NCI-H2081 treated with DMSO at 0.1 percent for 48 hours (cell line): ENCODE results near the gene HLF.

Experiments
- DNase-seq: peaks from one replicate; lab custom pipeline; 2025; lab: John Stamatoyannopoulos, UW

HLF gene

DNA sequence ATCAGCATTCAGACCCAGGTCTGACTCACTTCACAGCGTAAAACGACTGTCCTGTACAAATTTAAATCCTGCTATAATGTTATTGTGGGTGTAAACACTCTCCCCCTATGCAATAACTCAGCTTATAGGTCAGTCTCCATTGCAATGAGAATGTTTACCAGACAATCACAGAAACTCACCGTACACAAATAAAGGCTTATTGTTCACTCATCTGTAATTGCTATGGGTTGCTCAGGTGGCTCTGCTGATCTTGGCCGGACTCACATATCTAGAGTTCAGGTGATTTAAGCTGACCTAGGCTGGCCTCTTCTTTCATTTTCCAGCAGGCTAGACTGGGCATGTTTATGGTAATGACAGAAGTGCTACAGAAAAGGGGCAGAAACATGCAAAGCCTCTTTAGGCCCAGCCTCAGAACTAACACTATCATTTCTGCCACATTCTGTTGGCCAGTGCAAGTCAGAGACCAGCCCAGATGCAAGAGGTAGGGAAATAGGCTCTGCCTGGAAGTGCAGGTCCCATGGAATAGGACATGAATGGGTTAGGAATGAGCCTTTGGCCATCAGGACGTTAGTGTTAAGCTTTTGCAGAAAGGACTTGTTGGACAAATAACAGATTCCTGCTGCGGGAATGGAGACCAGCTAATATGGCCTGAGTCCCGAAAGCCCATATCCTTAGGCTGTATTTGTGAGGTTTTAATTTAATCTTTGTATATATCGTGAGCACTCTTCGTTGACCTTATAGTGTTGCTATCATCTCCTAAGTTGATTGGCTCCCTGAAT is 44.0 kb downstream of the HLF start:
- no peak for DNase-seq

DNA sequence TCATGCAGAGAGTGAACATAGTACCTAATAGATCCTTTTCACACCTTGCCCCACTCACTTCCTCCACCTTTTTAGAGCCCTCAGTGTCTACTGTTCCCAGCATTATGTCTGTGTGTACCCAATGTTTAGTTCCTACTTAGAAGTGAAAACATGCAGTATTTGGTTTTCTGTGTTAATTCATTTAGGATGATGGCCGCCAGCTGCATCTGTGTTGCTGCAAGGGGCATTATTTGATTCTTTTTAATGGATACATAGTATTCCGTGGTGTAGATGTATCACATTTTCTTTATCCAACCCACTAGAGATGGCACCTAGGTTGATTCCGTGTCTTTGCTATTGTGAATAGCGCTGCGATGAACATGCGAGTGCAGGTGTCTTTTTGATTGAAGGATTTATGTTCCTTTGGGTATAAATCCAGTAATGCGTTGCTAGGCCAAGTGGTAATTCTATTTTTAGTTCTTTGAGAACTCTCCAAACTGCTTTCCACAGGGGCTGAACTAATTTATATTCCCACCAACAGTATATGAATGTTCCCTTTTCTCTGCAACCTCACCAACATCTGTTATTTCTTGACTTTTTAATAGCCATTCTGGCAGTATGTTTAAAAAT is 47.1 kb downstream of the HLF start:
- no peak for DNase-seq

DNA sequence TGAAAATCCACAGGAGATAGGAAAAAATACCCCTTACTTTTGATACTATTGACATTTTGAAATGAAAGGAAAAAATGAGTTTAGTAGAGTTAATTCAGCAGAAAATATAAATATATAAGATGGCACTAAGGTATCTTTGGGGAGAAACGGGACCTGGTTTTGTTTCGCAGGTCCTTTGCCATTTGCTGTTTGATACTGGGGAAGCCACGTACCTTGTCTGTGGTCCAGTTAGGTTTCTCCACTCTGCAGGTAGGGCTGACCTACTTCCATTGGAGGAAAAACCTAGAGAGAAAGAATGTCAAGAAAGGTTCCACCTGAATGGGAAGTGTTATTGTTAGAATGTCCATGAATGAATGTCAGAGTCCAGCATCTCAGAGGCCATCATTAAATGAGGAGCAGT is 48.1 kb downstream of the HLF start:
- no peak for DNase-seq

DNA sequence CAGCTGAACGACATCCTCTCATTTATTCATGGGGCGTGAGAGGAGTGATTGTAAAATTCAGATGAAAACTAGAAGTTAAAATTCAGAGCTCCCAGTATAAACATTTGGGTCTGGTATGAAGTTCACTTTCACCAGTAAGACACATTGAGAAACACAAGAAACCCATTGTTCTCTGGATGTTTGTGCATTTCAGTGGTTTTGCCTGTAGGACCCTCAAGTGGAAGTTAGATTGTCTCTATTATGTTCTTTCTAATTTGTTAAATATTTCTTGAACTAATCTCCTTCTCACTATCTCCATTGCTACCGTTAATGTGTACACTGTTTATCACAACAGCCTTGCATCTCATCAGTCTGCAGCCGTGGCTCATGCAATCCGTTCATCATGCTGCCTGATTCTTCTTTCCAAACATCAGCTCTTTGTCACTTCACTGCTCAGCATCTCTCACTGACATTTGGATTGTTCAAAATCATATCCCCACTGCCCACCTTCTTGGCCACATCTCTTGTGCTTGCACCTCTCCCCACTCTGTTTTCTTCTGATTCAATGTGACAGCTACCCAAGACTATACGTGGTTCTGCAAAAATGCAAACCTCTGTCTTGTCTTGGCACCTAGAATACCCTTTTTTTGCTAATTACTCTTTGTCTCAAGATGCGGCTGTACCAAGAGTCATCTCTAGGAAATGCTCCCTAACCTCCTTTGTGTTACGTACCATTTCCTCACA is 49.5 kb downstream of the HLF start:
- DNase-seq, result no peak

DNA sequence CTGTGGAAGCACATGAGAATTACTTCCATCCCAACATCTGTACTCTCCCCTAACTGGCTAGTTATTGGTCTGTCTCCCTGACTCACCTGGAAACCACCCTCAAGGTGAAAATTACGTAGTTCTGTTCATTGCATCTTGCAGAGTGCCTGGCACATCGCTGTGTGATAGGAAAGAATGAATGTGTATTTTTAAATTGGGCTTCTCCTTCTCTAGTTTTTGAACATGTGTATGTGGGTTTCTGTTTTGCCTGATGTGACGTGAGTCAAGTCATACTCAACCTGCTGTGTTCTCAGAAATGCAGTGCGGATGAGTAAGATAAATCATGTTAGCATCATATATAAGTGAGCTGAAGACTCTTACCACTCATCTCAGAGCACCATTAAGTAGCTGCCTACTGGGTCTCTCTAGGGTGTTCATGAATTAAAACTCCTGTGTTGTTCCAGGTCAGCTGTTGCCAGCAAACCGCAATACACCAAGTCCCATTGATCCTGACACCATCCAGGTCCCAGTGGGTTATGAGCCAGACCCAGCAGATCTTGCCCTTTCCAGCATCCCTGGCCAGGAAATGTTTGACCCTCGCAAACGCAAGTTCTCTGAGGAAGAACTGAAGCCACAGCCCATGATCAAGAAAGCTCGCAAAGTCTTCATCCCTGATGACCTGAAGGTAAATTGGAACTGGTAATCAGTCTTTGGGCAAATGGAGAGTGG is 50.2 kb downstream of the HLF start:
- no peak for DNase-seq

DNA sequence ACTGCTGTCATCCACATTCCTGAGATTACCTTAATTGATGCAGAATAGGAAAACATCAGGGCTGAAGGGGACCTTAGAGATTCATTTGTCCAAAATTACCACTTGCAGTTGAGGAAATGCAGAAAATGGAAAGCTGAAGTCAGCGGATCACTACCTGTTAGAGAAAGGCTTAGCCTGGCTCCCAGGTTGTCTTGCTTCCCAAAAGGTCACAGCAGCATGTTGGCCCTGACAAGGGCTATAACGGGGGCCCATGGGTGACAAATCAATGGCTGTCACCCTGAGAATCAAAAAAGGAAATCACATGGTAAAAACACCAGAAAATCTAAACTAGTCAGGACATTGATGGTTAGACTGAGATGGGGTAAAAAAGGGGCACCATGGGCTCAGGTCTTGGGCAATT is 51.7 kb downstream of the HLF start:
- no peak for DNase-seq

DNA sequence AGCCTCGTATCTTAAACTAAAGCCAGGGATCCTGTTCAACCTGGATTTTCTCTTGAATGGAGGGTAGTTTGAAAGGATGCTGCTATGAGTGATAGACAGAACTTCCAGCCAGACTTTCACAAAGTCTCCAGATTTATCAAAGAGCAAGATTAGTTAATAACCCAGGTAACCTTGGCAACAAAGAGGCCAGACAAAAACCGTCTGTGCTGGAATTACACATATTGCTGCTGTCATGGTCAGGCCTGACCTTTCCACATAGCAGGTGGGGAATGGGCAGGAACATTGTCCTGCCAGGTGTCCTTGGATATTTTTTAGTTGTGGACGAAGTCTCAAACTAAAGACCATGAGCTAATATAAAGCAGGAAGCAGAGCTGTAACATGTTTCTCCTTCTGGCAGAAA is 52.5 kb downstream of the HLF start:
- DNase-seq, result no peak

DNA sequence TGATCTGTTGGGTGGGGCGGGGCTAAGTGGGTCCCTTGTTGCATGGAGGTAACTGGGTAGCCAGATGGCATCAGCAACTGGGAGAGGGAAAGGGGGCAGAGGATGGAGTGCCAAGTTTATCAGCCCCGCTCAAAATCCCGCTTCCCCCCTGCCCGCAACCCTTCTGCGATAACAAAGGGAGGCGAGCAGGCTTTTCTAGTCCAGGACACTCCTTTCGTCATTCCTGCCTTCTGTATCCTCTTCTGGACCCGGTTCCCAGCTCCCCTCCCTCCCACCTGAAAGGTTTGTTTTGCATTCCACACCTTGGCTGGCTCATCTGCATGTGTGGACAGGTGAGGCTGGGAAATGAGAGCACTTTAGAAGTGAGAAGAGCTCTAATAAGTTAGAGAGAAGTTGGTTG is 53.3 kb downstream of the HLF start:
- no peak for DNase-seq

DNA sequence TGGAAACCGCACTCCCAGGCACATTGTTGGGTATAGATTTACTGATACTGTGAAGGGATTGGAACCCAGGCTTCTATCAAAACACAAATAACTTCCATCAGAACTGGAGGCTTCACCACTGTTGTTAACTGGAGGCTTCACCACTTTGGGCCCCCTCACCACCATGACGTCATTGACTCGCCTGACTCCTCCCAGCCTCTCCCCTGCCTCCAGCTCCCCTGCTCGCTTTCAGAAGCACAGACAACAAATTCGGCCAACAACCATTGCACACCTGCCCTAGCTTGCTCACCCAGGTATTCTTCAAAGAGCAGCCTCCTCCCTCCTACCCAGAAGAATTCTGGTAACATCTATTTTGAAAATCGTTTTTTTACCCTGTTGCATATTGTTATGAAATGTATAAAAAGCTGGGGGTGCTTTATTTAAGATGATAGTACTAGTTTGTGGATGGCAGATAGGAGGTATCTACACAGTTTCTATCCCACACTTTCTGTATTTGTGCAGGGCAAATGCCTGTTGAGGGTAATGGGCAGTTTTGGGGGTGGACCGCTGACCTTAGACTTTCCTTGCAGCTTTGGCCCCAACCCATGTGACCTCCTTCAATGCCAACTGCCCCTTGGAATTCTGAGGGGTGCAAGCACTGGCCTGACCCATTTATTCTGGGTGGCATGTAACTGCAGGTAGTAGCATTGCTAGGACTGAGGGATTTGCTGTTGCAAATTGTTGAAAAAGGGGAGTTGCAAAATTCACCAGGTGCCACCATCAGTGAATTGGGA is 54.1 kb downstream of the HLF start:
- no peak for DNase-seq

DNA sequence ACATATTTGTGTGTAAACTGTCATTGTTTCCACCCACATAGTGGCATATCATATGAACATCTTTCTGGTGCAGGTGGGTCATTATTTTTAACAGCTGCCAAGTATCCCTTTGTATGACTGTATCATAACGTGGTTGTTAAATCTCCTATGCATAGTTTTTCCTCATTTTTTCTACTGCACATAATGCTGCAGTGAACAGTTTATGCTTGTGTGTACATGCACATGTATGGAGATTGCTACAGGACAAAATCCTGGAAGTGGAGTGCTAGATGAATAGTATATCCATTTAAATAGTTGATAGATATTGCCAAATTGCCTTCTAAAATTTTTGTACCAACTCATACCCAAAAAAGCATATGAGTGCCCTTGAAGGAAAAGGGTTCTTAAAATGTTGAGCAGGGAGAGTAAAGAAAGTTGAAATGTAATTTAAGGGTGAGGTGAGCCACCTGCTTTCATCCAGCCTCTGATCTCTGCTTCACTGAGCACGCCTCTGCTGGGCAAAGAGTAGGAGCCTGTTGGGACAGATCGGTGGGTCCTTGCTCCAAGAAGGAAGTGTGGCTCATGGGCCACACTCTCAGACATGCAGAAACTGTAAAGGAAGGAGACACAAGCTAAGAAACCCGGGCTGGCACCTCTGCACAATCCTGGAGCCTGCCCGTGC is 55.3 kb downstream of the HLF start:
- no peak for DNase-seq

DNA sequence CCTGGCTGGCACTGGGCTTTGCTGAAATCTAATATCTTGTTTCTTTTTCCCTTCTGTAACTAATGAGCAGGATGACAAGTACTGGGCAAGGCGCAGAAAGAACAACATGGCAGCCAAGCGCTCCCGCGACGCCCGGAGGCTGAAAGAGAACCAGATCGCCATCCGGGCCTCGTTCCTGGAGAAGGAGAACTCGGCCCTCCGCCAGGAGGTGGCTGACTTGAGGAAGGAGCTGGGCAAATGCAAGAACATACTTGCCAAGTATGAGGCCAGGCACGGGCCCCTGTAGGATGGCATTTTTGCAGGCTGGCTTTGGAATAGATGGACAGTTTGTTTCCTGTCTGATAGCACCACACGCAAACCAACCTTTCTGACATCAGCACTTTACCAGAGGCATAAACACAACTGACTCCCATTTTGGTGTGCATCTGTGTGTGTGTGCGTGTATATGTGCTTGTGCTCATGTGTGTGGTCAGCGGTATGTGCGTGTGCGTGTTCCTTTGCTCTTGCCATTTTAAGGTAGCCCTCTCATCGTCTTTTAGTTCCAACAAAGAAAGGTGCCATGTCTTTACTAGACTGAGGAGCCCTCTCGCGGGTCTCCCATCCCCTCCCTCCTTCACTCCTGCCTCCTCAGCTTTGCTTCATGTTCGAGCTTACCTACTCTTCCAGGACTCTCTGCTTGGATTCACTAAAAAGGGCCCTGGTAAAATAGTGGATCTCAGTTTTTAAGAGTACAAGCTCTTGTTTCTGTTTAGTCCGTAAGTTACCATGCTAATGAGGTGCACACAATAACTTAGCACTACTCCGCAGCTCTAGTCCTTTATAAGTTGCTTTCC is 56.0 kb downstream of the HLF start:
- DNase-seq, result no peak

DNA sequence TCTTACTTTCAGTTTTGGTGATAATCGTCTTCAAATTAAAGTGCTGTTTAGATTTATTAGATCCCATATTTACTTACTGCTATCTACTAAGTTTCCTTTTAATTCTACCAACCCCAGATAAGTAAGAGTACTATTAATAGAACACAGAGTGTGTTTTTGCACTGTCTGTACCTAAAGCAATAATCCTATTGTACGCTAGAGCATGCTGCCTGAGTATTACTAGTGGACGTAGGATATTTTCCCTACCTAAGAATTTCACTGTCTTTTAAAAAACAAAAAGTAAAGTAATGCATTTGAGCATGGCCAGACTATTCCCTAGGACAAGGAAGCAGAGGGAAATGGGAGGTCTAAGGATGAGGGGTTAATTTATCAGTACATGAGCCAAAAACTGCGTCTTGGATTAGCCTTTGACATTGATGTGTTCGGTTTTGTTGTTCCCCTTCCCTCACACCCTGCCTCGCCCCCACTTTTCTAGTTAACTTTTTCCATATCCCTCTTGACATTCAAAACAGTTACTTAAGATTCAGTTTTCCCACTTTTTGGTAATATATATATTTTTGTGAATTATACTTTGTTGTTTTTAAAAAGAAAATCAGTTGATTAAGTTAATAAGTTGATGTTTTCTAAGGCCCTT is 56.8 kb downstream of the HLF start:
- no peak for DNase-seq

DNA sequence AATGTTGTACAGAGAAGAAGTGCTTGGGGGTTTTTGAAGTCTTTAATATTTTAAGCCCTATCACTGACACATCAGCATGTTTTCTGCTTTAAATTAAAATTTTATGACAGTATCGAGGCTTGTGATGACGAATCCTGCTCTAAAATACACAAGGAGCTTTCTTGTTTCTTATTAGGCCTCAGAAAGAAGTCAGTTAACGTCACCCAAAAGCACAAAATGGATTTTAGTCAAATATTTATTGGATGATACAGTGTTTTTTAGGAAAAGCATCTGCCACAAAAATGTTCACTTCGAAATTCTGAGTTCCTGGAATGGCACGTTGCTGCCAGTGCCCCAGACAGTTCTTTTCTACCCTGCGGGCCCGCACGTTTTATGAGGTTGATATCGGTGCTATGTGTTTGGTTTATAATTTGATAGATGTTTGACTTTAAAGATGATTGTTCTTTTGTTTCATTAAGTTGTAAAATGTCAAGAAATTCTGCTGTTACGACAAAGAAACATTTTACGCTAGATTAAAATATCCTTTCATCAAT is 57.8 kb downstream of the HLF start:
- no peak for DNase-seq

DNA sequence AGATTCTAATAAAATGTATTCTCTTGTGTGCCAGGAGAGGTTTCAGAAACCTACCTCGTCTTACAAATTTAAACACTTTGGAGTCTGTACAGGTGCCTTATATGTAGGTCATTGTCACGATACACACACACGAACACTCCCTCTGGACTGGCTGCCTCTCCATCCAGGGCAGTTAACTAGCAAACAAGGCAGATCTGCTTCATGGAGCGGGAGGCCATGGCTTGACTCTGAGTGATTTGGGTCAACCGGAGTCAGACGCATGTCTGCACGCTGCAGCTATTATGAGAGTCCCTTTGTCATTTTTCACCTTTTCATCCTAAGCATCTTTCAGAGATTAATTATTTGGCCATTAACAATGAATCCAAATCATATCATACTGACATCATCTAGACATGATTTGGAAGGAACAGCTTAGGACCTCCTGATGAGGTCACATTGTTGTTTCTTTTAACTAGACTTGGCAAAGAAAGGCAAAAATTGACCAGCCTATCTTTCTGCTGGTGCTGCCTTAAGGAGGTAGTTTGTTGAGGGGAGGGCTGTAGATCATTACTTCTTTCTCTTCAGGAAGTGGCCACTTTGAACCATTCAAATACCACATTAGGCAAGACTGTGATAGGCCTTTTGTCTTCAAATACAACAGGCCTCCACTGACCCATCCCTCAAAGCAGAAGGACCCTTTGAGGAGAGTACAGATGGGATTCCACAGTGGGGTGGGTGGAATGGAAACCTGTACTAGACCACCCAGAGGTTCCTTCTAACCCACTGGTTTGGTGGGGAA is 58.9 kb downstream of the HLF start:
- DNase-seq, result no peak

DNA sequence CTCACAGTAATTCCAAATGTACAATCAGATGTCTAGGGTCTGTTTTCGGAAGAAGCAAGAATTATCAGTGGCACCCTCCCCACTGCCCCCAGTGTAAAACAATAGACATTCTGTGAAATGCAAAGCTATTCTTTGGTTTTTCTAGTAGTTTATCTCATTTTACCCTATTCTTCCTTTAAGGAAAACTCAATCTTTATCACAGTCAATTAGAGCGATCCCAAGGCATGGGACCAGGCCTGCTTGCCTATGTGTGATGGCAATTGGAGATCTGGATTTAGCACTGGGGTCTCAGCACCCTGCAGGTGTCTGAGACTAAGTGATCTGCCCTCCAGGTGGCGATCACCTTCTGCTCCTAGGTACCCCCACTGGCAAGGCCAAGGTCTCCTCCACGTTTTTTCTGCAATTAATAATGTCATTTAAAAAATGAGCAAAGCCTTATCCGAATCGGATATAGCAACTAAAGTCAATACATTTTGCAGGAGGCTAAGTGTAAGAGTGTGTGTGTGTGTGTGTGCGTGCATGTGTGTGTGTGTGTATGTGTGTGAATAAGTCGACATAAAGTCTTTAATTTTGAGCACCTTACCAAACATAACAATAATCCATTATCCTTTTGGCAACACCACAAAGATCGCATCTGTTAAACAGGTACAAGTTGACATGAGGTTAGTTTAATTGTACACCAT is 59.7 kb downstream of the HLF start:
- DNase-seq, result no peak

DNA sequence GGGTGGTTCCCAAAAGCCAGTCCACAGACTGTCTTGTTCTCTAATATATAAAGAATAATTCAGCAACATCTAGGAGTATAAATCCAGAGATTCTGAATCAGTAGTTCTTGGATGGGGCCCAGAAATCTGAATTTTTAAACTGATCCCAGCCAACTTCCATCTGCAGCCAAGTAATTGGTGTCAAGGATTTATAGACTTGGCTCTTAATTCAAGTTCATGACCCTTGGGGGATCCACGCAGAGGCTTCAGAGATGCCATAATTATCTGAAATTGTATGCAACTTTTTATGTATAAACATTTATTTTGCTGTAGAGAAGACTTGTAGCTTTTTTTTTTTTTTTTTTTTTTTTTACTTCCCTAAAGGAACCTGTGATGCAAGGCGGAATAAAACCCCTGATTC is 60.6 kb downstream of the HLF start:
- DNase-seq, result no peak

DNA sequence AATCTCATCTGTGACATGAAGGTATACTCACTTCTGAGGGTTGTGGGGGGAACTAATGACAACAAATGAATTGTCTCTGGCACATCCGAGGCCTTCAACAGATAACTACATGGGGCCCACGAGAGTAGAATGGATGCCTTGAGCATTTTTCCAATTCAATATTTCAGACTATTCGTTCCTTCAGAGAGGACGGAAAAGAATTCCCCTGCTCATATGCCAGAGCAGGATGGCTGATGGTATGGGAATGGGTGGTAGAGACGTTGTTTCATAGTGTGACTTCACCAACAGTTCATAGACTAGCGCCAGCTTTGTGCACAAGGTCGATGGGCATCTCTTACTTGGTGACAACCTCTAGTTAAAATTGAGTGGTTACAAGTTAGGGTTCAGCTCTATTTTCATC is 61.3 kb downstream of the HLF start:
- DNase-seq, result no peak
